ENCODE measurements around the gene SLC25A23. TPM values are rescaled to one million over a fixed set of nuclear protein-coding genes. Genes with fewer than 3 reads are reported as not detected.

SLC25A23 gene
- total and polyA plus RNA-seq, 12 donors: 53.4 to 126 (median 94.6) TPM

DNA sequence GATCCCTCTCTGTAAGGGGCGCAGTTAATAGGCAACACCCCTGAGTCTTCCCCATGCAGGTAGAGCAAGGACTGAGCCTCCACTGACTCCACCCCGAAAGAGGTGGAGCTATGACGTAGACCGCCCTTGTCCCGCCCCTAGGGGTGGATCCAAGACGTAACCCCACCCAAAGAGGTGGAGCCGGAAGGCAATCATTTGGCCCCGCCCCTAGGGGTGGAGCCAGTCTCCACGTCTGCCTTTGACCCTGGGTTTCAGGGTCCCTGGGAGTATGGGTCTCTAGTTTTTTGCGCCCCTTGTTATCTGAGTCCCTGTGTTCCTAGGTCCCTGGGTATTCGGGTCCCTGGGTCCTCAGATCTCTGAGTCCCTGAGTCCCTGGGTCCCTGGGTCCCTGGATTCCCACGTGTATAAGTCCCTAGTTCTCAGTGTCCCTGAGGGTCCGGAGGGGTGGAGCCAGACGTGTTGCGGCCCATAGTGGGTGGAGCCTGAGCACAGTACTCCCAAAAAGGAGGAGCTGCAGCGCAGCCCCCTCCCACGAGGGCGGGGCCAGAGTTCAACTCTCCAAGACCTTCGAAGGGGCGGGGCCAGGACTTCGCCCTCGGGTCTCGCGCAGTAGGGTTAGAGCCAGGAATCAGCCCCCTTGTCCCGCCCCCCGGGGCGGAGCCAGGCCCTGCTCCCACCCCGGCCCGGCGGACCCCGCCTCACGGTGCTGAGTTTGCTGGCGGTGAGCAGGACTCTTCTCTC is 16.7 kb upstream of the SLC25A23 start:
- H3K4me1 ChIP-seq: peaks cover 0 to 18% (median 4%) of the 10 kb centered on the region in 9 donors
- WGBS, 2 donors: 5 to 12% methylated on average over 33 of the region's 33 CpGs
- H3K9me3 ChIP-seq: no peaks in the 10 kb centered on the region
- H3K27ac ChIP-seq: no peak overlapping the region
- H3K36me3 ChIP-seq: peaks cover 0 to 34% (median 0%) of the 10 kb centered on the region in 9 donors
- TF ChIP-seq, protein P1, sequence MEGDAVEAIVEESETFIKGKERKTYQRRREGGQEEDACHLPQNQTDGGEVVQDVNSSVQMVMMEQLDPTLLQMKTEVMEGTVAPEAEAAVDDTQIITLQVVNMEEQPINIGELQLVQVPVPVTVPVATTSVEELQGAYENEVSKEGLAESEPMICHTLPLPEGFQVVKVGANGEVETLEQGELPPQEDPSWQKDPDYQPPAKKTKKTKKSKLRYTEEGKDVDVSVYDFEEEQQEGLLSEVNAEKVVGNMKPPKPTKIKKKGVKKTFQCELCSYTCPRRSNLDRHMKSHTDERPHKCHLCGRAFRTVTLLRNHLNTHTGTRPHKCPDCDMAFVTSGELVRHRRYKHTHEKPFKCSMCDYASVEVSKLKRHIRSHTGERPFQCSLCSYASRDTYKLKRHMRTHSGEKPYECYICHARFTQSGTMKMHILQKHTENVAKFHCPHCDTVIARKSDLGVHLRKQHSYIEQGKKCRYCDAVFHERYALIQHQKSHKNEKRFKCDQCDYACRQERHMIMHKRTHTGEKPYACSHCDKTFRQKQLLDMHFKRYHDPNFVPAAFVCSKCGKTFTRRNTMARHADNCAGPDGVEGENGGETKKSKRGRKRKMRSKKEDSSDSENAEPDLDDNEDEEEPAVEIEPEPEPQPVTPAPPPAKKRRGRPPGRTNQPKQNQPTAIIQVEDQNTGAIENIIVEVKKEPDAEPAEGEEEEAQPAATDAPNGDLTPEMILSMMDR (IDR thresholded peaks at IDR 0.05): no peak
- H3K4me3 ChIP-seq: peak overlapping the region in 2 of 10 donors; percentile 3 to 13
- peak in 4 of 8 donors; percentile 10 to 55 (median 40) for ATAC-seq
- intact Hi-C loops (cut with DNase I): no loop called here
- H3K27me3 ChIP-seq: peaks cover 0 to 70% (median 47%) of the 10 kb centered on the region in 7 donors
- peak in 1 of 2 donors; percentile 44 for DNase-seq

DNA sequence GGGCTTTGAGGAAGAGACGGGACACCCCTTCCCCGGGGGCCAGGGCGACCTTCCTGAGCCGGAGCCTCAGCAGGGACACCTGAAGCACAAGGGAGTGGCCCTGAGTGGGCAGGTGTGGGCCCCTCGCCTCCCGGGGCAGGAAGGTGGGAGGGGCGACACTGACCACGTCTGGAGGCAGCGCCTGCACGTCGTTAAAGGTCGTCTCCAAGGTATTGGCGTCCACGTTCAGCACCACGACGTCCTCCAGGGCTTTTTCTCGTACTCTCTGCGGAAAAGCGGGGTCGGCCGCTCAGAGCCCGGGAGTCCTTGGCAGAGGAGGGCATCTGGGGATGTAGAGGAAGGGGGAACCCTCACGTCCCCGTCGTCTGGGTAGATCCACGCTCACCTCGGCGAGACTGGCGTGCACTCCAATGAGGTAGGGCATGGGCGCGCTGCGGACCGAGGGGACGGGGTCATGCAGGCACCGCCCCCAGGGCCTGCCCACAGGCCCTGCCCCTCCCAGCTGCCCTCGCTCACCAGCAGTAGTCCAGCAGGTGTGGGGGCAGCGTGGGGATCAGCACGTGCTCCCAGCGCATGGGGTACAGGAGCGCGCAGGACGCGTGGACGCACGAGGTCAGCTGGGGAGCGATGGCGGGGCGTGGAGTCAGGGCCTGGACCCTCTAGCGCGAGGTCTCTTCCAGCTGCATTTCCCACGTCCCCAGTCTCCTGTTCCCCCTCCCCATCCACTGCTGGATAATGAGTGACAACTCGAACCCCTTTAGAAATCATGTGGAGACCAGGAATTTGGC is 15.9 kb upstream of the SLC25A23 start:
- Histone ChIP-seq H3K27me3 (peaks cover 0 to 68% (median 42%) of the 10 kb centered on the region in 7 donors), H3K4me1 (peaks cover 0 to 18% (median 4%) of the 10 kb centered on the region in 9 donors), H3K36me3 (peaks cover 0 to 40% (median 0%) of the 10 kb centered on the region in 9 donors), H3K9me3 (no peaks in the 10 kb centered on the region), H3K27ac (no peak overlapping the region), H3K4me3 (no peak overlapping the region)
- 7 to 14% methylated on average over 51 to 52 of the region's 52 CpGs for WGBS, 2 donors
- TF ChIP-seq, protein P1 (IDR thresholded peaks at IDR 0.05): no peak
- DNase-seq (no peak), ATAC-seq (peak in 2 of 8 donors; percentile 17 to 31)
- intact Hi-C loops (cut with DNase I): no loop called here

DNA sequence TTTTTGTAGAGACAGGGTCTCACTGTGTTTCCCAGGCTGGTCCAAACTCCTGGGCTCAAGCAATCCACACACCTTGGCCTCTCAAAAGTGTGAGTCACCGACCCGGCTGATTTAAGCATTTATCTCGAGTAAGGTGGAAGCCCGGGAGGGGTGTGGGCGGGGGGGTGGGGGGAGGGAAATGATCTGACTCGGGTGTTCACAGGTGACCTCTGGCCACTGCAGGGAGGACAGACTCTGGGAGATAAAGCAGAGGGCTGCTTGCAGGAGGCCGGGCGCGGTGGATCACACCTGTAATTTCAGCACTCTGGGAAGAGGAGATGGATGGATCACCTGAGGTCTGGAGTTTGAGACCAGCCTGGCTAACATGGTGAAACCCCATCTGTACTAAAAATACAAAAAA is 14.1 kb upstream of the SLC25A23 start:
- ATAC-seq (no peak), DNase-seq (no peak)
- 55 to 56% methylated on average over 9 of the region's 9 CpGs for WGBS, 2 donors
- Histone ChIP-seq H3K4me1 (peaks cover 0 to 18% (median 4%) of the 10 kb centered on the region in 9 donors), H3K27ac (no peak overlapping the region), H3K9me3 (no peaks in the 10 kb centered on the region), H3K36me3 (peaks cover 0 to 40% (median 0%) of the 10 kb centered on the region in 9 donors), H3K4me3 (no peak overlapping the region), H3K27me3 (peaks cover 0 to 54% (median 38%) of the 10 kb centered on the region in 7 donors)
- TF ChIP-seq, protein P1 (IDR thresholded peaks at IDR 0.05): no peak
- intact Hi-C loops (cut with DNase I): no loop called here

DNA sequence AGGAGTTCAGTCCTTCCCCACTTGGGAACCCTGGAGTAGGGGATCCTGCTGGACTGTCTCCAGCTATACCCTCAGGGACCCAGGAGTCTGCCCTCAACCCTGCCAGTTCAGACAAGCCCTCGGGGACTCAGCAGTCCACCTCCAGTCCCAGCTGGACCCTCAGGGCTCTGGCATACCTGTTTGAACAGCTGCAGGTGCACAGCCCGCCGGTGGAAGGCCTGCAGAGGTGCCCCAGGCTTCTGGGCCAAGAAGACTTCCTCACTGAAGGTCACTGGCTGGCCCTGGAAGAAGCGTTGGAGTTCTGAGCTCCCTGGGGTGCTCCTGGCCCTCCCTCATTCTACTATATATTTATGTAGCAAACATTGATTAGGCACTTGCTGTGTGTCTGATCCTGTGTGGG is 13.1 kb upstream of the SLC25A23 start:
- H3K27ac ChIP-seq: no peak overlapping the region
- DNase-seq (no peak), ATAC-seq (no peak)
- peaks cover 0 to 42% (median 0%) of the 10 kb centered on the region in 9 donors for H3K36me3 ChIP-seq
- H3K4me3 ChIP-seq: no peak overlapping the region
- TF ChIP-seq, protein P1 (IDR thresholded peaks at IDR 0.05): no peak
- peaks cover 0 to 57% (median 35%) of the 10 kb centered on the region in 7 donors for H3K27me3 ChIP-seq
- 68 to 74% methylated on average over 4 of the region's 4 CpGs for whole genome bisulfite sequencing, 2 donors
- H3K4me1 ChIP-seq: peaks cover 0 to 18% (median 4%) of the 10 kb centered on the region in 9 donors
- H3K9me3 ChIP-seq: no peaks in the 10 kb centered on the region
- intact Hi-C loops (cut with DNase I): no loop called here

Measured in heart right ventricle (tissue), 16 donors.